ENCODE data around the gene FZD4. TPM values are rescaled to one million over a fixed set of nuclear protein-coding genes. Genes with fewer than 3 reads are reported as not detected.

FZD4 gene
- total RNA-seq, 6 donors from 2014 or later = 24.1 to 69.2 (median 38.2) TPM

DNA sequence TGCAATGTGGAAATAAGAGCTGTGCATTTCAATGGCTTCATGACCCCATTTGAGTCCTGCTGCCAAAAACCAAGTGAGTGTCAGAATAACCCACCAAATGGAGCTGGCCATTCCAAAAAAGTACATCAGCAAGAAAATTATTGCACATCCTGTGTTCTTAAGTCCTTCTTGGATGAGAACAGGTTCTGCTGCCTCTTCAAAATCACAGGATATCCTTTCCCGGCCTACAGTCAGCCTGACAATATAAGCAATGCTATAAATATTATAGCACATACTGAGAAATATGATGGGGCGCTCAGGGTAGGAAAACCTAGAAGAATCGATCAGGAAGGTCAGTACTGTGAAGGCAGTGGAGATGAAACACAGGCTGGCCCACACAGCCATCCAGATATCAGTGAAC, 3.5 kb downstream of the FZD4 start:
- Histone ChIP-seq H3K4me3 (peak overlapping the region; percentile 9 to 97 (median 87)), H3K27me3 (no peaks in the 10 kb centered on the region), H3K4me1 (peaks cover 17 to 24% (median 20%) of the 10 kb centered on the region in 4 donors), H3K36me3 (peaks cover 0 to 49% (median 3%) of the 10 kb centered on the region in 4 donors), H3K27ac (peak overlapping the region; percentile 86 to 96 (median 92)), H3K9me3 (no peaks in the 10 kb centered on the region)
- WGBS, 2 donors = 65 to 70% methylated on average over 3 of the region's 3 CpGs
- TF ChIP-seq, protein P1, sequence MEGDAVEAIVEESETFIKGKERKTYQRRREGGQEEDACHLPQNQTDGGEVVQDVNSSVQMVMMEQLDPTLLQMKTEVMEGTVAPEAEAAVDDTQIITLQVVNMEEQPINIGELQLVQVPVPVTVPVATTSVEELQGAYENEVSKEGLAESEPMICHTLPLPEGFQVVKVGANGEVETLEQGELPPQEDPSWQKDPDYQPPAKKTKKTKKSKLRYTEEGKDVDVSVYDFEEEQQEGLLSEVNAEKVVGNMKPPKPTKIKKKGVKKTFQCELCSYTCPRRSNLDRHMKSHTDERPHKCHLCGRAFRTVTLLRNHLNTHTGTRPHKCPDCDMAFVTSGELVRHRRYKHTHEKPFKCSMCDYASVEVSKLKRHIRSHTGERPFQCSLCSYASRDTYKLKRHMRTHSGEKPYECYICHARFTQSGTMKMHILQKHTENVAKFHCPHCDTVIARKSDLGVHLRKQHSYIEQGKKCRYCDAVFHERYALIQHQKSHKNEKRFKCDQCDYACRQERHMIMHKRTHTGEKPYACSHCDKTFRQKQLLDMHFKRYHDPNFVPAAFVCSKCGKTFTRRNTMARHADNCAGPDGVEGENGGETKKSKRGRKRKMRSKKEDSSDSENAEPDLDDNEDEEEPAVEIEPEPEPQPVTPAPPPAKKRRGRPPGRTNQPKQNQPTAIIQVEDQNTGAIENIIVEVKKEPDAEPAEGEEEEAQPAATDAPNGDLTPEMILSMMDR (IDR thresholded peaks at IDR 0.05) = no peak
- TF ChIP-seq POLR2AphosphoS5 (IDR thresholded peaks at IDR 0.05) (no peak), EP300 (IDR thresholded peaks at IDR 0.05) (no peak), POLR2A (IDR thresholded peaks at IDR 0.05) (no peak)
- DNase-seq (no peak), ATAC-seq (ENCODE audit: low FRiP score in 2 of 2) (no peak)

DNA sequence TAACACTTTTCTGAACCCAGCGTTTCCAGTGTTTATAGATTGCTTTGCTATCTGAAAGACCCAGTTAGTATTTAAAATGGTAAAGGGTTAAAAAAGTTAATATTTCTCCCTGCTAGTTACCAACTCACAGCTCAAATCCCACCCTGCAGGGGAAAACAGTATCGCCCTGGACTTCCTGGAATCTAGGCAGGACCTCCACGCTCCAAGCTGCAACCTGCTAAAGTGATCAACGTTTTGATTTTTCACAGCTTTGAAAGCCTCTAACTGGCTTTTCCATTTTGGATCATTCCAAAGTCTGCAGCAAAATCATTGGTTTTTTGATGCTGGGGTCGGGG, 4.6 kb downstream of the FZD4 start:
- H3K4me3 ChIP-seq = peak overlapping the region in 3 of 4 donors; percentile 79 to 97 (median 95)
- H3K27me3 ChIP-seq = no peaks in the 10 kb centered on the region
- no peak for DNase-seq
- ATAC-seq (ENCODE audit: low FRiP score in 2 of 2) = no peak
- H3K27ac ChIP-seq = peak overlapping the region in 2 of 4 donors; percentile 13 to 96
- WGBS, 2 donors = 58 to 64% methylated on average over 5 of the region's 5 CpGs
- peaks cover 0 to 58% (median 3%) of the 10 kb centered on the region in 4 donors for H3K36me3 ChIP-seq
- no peak for TF ChIP-seq EP300 (IDR thresholded peaks at IDR 0.05)
- TF ChIP-seq, protein P1 (IDR thresholded peaks at IDR 0.05) = no peak
- TF ChIP-seq POLR2A (IDR thresholded peaks at IDR 0.05) = no peak
- no peak for TF ChIP-seq POLR2AphosphoS5 (IDR thresholded peaks at IDR 0.05)
- H3K9me3 ChIP-seq = no peaks in the 10 kb centered on the region
- H3K4me1 ChIP-seq = peaks cover 12 to 22% (median 17%) of the 10 kb centered on the region in 4 donors

DNA sequence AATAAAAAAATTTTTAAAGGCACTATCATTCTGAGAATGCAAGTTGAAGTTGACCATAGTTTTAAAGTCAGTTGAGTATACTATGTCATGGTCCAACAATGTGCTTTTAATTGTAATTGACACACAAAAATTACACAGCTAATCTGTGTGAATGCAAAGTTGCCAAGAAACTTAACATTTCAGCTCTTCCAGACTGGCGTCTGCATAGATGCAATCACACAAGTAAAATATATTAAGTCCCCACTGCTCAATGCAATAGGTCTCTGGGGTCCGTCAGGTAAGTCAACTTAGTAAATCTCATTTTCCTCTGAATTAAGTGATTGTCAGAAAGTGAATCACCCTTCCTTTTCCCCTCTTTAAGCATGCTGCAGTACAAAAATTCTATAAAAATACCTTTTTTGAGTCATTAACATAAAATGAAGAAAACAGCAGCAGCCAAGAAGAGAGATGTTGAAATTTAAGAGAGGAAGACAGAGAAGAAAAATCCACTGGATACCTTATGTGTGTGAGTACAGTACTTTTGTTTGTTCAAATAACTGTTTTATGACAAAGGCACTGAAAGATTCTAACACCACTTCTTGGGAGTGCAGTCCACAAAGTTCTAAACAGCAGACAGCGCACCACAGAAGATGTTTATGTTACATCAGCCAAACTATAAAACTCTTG, 5.1 kb downstream of the FZD4 start:
- Histone ChIP-seq H3K36me3 (peaks cover 0 to 59% (median 3%) of the 10 kb centered on the region in 4 donors), H3K27me3 (no peaks in the 10 kb centered on the region), H3K4me3 (peak overlapping the region in 3 of 4 donors; percentile 79 to 97 (median 95)), H3K4me1 (peaks cover 12 to 25% (median 17%) of the 10 kb centered on the region in 4 donors), H3K27ac (peak overlapping the region in 1 of 4 donors; percentile 96), H3K9me3 (no peaks in the 10 kb centered on the region)
- TF ChIP-seq POLR2A (IDR thresholded peaks at IDR 0.05) (no peak), POLR2AphosphoS5 (IDR thresholded peaks at IDR 0.05) (no peak), EP300 (IDR thresholded peaks at IDR 0.05) (no peak)
- TF ChIP-seq, protein P1 (IDR thresholded peaks at IDR 0.05) = no peak
- DNase-seq (no peak), ATAC-seq (ENCODE audit: low FRiP score in 2 of 2) (no peak)
- 57 to 65% methylated on average over 3 of the region's 3 CpGs for WGBS, 2 donors

DNA sequence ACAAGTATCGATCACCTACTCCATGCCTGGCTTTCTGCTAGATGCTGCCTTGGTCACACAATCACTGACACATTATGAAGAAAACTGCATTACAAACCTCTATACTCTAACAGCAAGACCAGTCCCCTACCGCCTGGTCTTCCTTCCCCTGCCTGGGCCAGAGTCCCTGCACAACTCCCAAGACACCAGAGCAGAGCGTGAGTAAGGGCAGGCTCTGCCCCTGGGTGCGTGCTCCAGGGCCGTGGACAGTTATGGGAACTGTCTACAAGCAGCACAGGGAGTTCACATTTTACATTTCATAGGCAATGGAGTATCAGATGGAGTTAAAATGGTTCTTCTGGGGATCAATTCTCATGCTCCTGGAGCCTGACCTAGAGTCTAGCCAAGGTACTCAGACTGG, 6.5 kb downstream of the FZD4 start:
- ATAC-seq (ENCODE audit: low FRiP score in 2 of 2) = no peak
- Histone ChIP-seq H3K27me3 (no peaks in the 10 kb centered on the region), H3K9me3 (no peaks in the 10 kb centered on the region)

More for the DNA sequence above, 6.5 kb downstream of the FZD4 start:
- TF ChIP-seq POLR2A (IDR thresholded peaks at IDR 0.05) (no peak), EP300 (IDR thresholded peaks at IDR 0.05) (no peak), POLR2AphosphoS5 (IDR thresholded peaks at IDR 0.05) (no peak)
- TF ChIP-seq, protein P1 (IDR thresholded peaks at IDR 0.05) = no peak
- peak overlapping the region in 3 of 4 donors; percentile 3 to 97 (median 79) for H3K4me3 ChIP-seq
- peaks cover 0 to 67% (median 3%) of the 10 kb centered on the region in 4 donors for H3K36me3 ChIP-seq
- 69 to 78% methylated on average over 5 of the region's 5 CpGs for WGBS, 2 donors
- no peak for DNase-seq
- peaks cover 6 to 25% (median 15%) of the 10 kb centered on the region in 4 donors for H3K4me1 ChIP-seq
- peak overlapping the region in 2 of 4 donors; percentile 70 to 73 for H3K27ac ChIP-seq
